Neural progenitor cell (in vitro differentiated cells): ENCODE data around the gene IL16. TPM values are rescaled to one million over a fixed set of nuclear protein-coding genes. Genes with fewer than 3 reads are reported as not detected.

Experiments used
- DNase-seq: peaks from one replicate; pipeline ENCODE4 v3.0.0-alpha.2; 2016; ENCODE audit warnings: low spot score
- H2AFZ ChIP-seq: fragments of 200-600 bp; sonication (generic); replicated peaks from 2 replicates; pipeline ENCODE4 v1.6.1; 2016; ENCODE audit warnings: antibody characterized with exemption
- H3F3A ChIP-seq: fragments of 200-600 bp; sonication (generic); 2 replicates; pipeline ENCODE4 v1.6.1; 2016; ENCODE audit warnings: antibody characterized with exemption, low read depth
- H3K27ac ChIP-seq: fragments of 200-600 bp; sonication (generic); 2 replicates; pipeline ENCODE4 v1.5.1; 2016; ENCODE audit warnings: mild to moderate bottlenecking
- H3K27me3 ChIP-seq: fragments of 200-600 bp; sonication (generic); 2 replicates; pipeline ENCODE4 v1.6.1; 2016; ENCODE audit warnings: mild to moderate bottlenecking, moderate library complexity
- H3K36me3 ChIP-seq: fragments of 200-600 bp; sonication (generic); 2 replicates; pipeline ENCODE4 v1.5.1; 2016
- H3K4me1 ChIP-seq: fragments of 200-600 bp; sonication (generic); 2 replicates; pipeline ENCODE4 v1.6.1; 2016; ENCODE audit warnings: mixed run types
- H3K4me2 ChIP-seq: fragments of 200-600 bp; sonication (generic); 2 replicates; pipeline ENCODE4 v1.6.1; 2016
- H3K4me3 ChIP-seq: fragments of 200-600 bp; sonication (generic); 2 replicates; pipeline ENCODE4 v1.5.1; 2016
- H3K79me2 ChIP-seq: fragments of 200-600 bp; sonication (generic); 2 replicates; pipeline ENCODE4 v1.6.1; 2016; ENCODE audit warnings: low read depth
- H3K9ac ChIP-seq: fragments of 200-600 bp; sonication (generic); 2 replicates; pipeline ENCODE4 v1.6.1; 2016
- H3K9me3 ChIP-seq: fragments of 200-600 bp; sonication (generic); 2 replicates; pipeline ENCODE4 v1.5.1; 2016; ENCODE audit warnings: low read depth
- H4K20me1 ChIP-seq: fragments of 200-600 bp; sonication (generic); 2 replicates; pipeline ENCODE4 v1.6.1; 2016; ENCODE audit warnings: low read depth
- H3K27ac Mint-ChIP-seq: 3 replicates; pipeline ENCODE4 v1.8.0; 2021; ENCODE audit warnings: mixed read lengths
- H3K27me3 Mint-ChIP-seq: 2 replicates; pipeline ENCODE4 v1.8.0; 2022; ENCODE audit warnings: low read depth, mild to moderate bottlenecking, inconsistent platforms, moderate library complexity, mixed read lengths; ENCODE audit not compliant: insufficient read depth
- H3K36me3 Mint-ChIP-seq: 3 replicates; pipeline ENCODE4 v1.8.0; 2021; ENCODE audit warnings: mixed read lengths
- H3K4me1 Mint-ChIP-seq: 3 replicates; pipeline ENCODE4 v1.8.0; 2021; ENCODE audit warnings: mixed read lengths
- H3K4me3 Mint-ChIP-seq: 3 replicates; pipeline ENCODE4 v1.8.0; 2021; ENCODE audit warnings: mild to moderate bottlenecking, moderate library complexity, mixed read lengths
- H3K9me3 Mint-ChIP-seq: 3 replicates; pipeline ENCODE4 v1.8.0; 2020; ENCODE audit warnings: mixed read lengths
- CTCF ChIP-seq: fragments of 200-600 bp; sonication (generic); IDR thresholded peaks from 2 replicates; pipeline ENCODE4 v1.5.1; 2017; ENCODE audit warnings: antibody characterized with exemption, mild to moderate bottlenecking
- EZH2 ChIP-seq: fragments of 200-600 bp; sonication (generic); IDR thresholded peaks from 2 replicates; pipeline ENCODE4 v1.6.1; 2017; ENCODE audit warnings: antibody characterized with exemption, mild to moderate bottlenecking, moderate library complexity
- EZH2phosphoT487 ChIP-seq: fragments of 200-600 bp; sonication (generic); IDR thresholded peaks from 2 replicates; pipeline ENCODE4 v1.6.1; 2017; ENCODE audit warnings: antibody characterized with exemption
- total RNA-seq: library from RNA; depleted of rRNA; stranded (reverse); fragments of >200 nt; gene quantifications from 2 replicates; pipeline ENCODE4 v1.2.3, GENCODE V29; 2015; ENCODE audit warnings: low replicate concordance

The IL16 gene
- total RNA-seq, 1 donor from 2014 or later: not detected

GRCh38 chr15:81271761-81272644 is 75.3 kb downstream of the IL16 start:
- peaks cover 6% of the 10 kb centered on the region for H3K9me3 Mint-ChIP-seq
- TF ChIP-seq CTCF (no peak), EZH2 (no peak), EZH2phosphoT487 (no peak)
- no peak overlapping the region for H2AFZ ChIP-seq
- no peaks in the 10 kb centered on the region for H3K9me3 ChIP-seq
- no peaks in the 10 kb centered on the region for H3K27me3 ChIP-seq
- no peaks in the 10 kb centered on the region for H3K36me3 ChIP-seq
- peaks cover 15% of the 10 kb centered on the region for H3K4me1 Mint-ChIP-seq
- no peak for DNase-seq
- H3K4me1 ChIP-seq: peaks cover 28% of the 10 kb centered on the region
- no peaks in the 10 kb centered on the region for H4K20me1 ChIP-seq
- no peaks in the 10 kb centered on the region for H3K36me3 Mint-ChIP-seq
- no peak overlapping the region for H3K27ac ChIP-seq
- H3F3A ChIP-seq: peaks cover 4% of the 10 kb centered on the region
- H3K79me2 ChIP-seq: no peaks in the 10 kb centered on the region
- H3K4me2 ChIP-seq: peak overlapping the region; percentile 69
- no peak overlapping the region for H3K4me3 ChIP-seq
- H3K27me3 Mint-ChIP-seq: peaks cover 8% of the 10 kb centered on the region
- H3K9ac ChIP-seq: no peak overlapping the region
- H3K4me3 Mint-ChIP-seq: no peak overlapping the region
- no peak overlapping the region for H3K27ac Mint-ChIP-seq

GRCh38 chr15:81273200-81273599 is 76.5 kb downstream of the IL16 start:
- H3K4me3 ChIP-seq: no peak overlapping the region
- no peaks in the 10 kb centered on the region for H3K36me3 Mint-ChIP-seq
- peaks cover 11% of the 10 kb centered on the region for H3K27me3 Mint-ChIP-seq
- no peak overlapping the region for H3K9ac ChIP-seq
- peaks cover 15% of the 10 kb centered on the region for H3K4me1 Mint-ChIP-seq
- no peaks in the 10 kb centered on the region for H3K36me3 ChIP-seq
- no peak overlapping the region for H3K27ac Mint-ChIP-seq
- H3K27ac ChIP-seq: no peak overlapping the region
- no peaks in the 10 kb centered on the region for H4K20me1 ChIP-seq
- H3K79me2 ChIP-seq: no peaks in the 10 kb centered on the region
- H3K27me3 ChIP-seq: no peaks in the 10 kb centered on the region
- no peak overlapping the region for H3K4me3 Mint-ChIP-seq
- no peak overlapping the region for H3K4me2 ChIP-seq
- peaks cover 11% of the 10 kb centered on the region for H3K9me3 Mint-ChIP-seq
- H3K9me3 ChIP-seq: no peaks in the 10 kb centered on the region
- DNase-seq: no peak
- no peak overlapping the region for H2AFZ ChIP-seq
- H3K4me1 ChIP-seq: peaks cover 28% of the 10 kb centered on the region
- TF ChIP-seq EZH2 (no peak), CTCF (no peak), EZH2phosphoT487 (no peak)
- H3F3A ChIP-seq: peaks cover 4% of the 10 kb centered on the region

- H3K4me3 Mint-ChIP-seq: no peak overlapping the region
Observed at GRCh38 chr15:81273855-81274254, 77.2 kb downstream of the IL16 start.

More at GRCh38 chr15:81273855-81274254, 77.2 kb downstream of the IL16 start:
- H3K4me2 ChIP-seq: no peak overlapping the region
- peaks cover 28% of the 10 kb centered on the region for H3K4me1 ChIP-seq
- no peak overlapping the region for H2AFZ ChIP-seq
- no peaks in the 10 kb centered on the region for H3K9me3 ChIP-seq
- H3K36me3 ChIP-seq: no peaks in the 10 kb centered on the region
- H3K27ac ChIP-seq: no peak overlapping the region
- H3K9me3 Mint-ChIP-seq: peaks cover 13% of the 10 kb centered on the region
- no peaks in the 10 kb centered on the region for H3K36me3 Mint-ChIP-seq
- H3K27ac Mint-ChIP-seq: no peak overlapping the region
- no peak overlapping the region for H3K4me3 ChIP-seq
- H3F3A ChIP-seq: peaks cover 4% of the 10 kb centered on the region
- no peaks in the 10 kb centered on the region for H3K79me2 ChIP-seq
- peaks cover 11% of the 10 kb centered on the region for H3K27me3 Mint-ChIP-seq
- no peak overlapping the region for H3K9ac ChIP-seq
- no peaks in the 10 kb centered on the region for H3K27me3 ChIP-seq
- DNase-seq: no peak
- TF ChIP-seq EZH2phosphoT487 (no peak), EZH2 (no peak), CTCF (no peak)
- H4K20me1 ChIP-seq: no peaks in the 10 kb centered on the region
- peaks cover 15% of the 10 kb centered on the region for H3K4me1 Mint-ChIP-seq
